HG03045 (cell line): ENCODE results near the gene POU5F1.

Experiments used
- ATAC-seq: cut with Tn5 transposase; IDR thresholded peaks from one replicate; pipeline ENCODE4 v1.9.1; 2021; ENCODE audit warnings: mild to moderate bottlenecking, moderate library complexity; ENCODE audit not compliant: unreplicated experiment

POU5F1 gene

GRCh38 chr6:31144296-31144969, 26.0 kb downstream of the POU5F1 start:
- no peak for ATAC-seq

- no peak for ATAC-seq
These were observed 27.3 kb downstream of the POU5F1 start for GRCh38 chr6:31143148-31143547.

GRCh38 chr6:31142361-31142761, 28.1 kb downstream of the POU5F1 start:
- no peak for ATAC-seq

GRCh38 chr6:31140643-31141042, 29.8 kb downstream of the POU5F1 start:
- no peak for ATAC-seq

- ATAC-seq = no peak
These were observed 30.9 kb downstream of the POU5F1 start for GRCh38 chr6:31139599-31139998.

GRCh38 chr6:31138982-31139381, 31.5 kb downstream of the POU5F1 start, which contains the start of gene PSORS1C2:
PSORS1C2 (minus strand) TSS chr6:31139066; CDS start chr6:31139026, 40 bp downstream.
- ATAC-seq = no peak

GRCh38 chr6:31135710-31136109, 34.8 kb downstream of the POU5F1 start:
- ATAC-seq = no peak

GRCh38 chr6:31132806-31133205, 37.7 kb downstream of the POU5F1 start:
- no peak for ATAC-seq

GRCh38 chr6:31131595-31131994, 38.9 kb downstream of the POU5F1 start:
- no peak for ATAC-seq

- no peak for ATAC-seq
These were observed 39.7 kb downstream of the POU5F1 start for GRCh38 chr6:31130751-31131150.

GRCh38 chr6:31129130-31129529, 41.4 kb downstream of the POU5F1 start:
- ATAC-seq = no peak

- ATAC-seq = no peak
These were observed 42.3 kb downstream of the POU5F1 start for GRCh38 chr6:31128093-31128676.

- no peak for ATAC-seq
These were observed 43.9 kb downstream of the POU5F1 start for GRCh38 chr6:31126396-31127175.

- ATAC-seq = no peak
These were observed 44.7 kb downstream of the POU5F1 start for GRCh38 chr6:31125586-31126363.

GRCh38 chr6:31125162-31125561, 45.3 kb downstream of the POU5F1 start:
- ATAC-seq = no peak

- no peak for ATAC-seq
These were observed 47.4 kb downstream of the POU5F1 start for GRCh38 chr6:31122791-31123706.

- no peak for ATAC-seq
These were observed 49.2 kb downstream of the POU5F1 start for GRCh38 chr6:31121131-31121790.

GRCh38 chr6:31120151-31120915, 50.1 kb downstream of the POU5F1 start, which contains the start of gene CDSN:
CDSN (minus strand) TSS chr6:31120446; CDS start chr6:31120419, 27 bp downstream.
- no peak for ATAC-seq

- no peak for ATAC-seq
These were observed 52.3 kb downstream of the POU5F1 start for GRCh38 chr6:31118178-31118577.
